Osteoblast (primary cell): Measurements from ENCODE around the gene FAM50B. TPM values are rescaled to one million over a fixed set of nuclear protein-coding genes. Genes with fewer than 3 reads are reported as not detected.
A peak's percentile ranks its signal among the peaks of the same experiment; 100 is the strongest.

Source experiments
- DNase-seq: peaks from one replicate; pipeline ENCODE4 v3.0.0; 2011; ENCODE audit warnings: low spot score, mixed read lengths; ENCODE audit not compliant: insufficient read length; ENCODE audit errors: missing footprints
- H2AFZ ChIP-seq: 2 replicates; pipeline ENCODE4 v1.6.0; 2011; ENCODE audit warnings: mild to moderate bottlenecking, low read length
- H3K27ac ChIP-seq: 2 replicates; pipeline ENCODE4 v1.5.1; 2011; ENCODE audit warnings: mild to moderate bottlenecking, low read depth, low read length, moderate library complexity
- H3K27me3 ChIP-seq: 2 replicates; pipeline ENCODE4 v1.6.0; 2012; ENCODE audit warnings: mild to moderate bottlenecking, control low read depth, inconsistent platforms, low read length, moderate library complexity; ENCODE audit not compliant: insufficient read depth
- H3K36me3 ChIP-seq: 2 replicates; pipeline ENCODE4 v1.5.1; 2011; ENCODE audit warnings: mild to moderate bottlenecking, low read length, control low read depth, moderate library complexity; ENCODE audit not compliant: insufficient read depth
- H3K4me1 ChIP-seq: 2 replicates; pipeline ENCODE4 v1.5.1; 2011; ENCODE audit warnings: mild to moderate bottlenecking, low read length, control low read depth, moderate library complexity; ENCODE audit not compliant: insufficient read depth
- H3K4me2 ChIP-seq: 2 replicates; pipeline ENCODE4 v1.6.0; 2011; ENCODE audit warnings: mild to moderate bottlenecking, low read length; ENCODE audit not compliant: insufficient read depth
- H3K4me3 ChIP-seq: fragments of 200-600 bp; sonication (generic); 3 replicates; pipeline ENCODE4 v1.5.1; 2012; ENCODE audit warnings: mild to moderate bottlenecking, low read length, inconsistent platforms; ENCODE audit not compliant: insufficient read depth
- H3K79me2 ChIP-seq: 2 replicates; pipeline ENCODE4 v1.6.0; 2012; ENCODE audit warnings: mild to moderate bottlenecking, low read length, control low read depth, inconsistent platforms; ENCODE audit not compliant: insufficient read depth
- H3K9me3 ChIP-seq: 2 replicates; pipeline ENCODE4 v1.5.1; 2011; ENCODE audit warnings: low read depth, low read length, control low read depth
- H4K20me1 ChIP-seq: 2 replicates; pipeline ENCODE4 v1.6.0; 2012; ENCODE audit warnings: mild to moderate bottlenecking, low read length, control low read depth; ENCODE audit not compliant: insufficient read depth
- total RNA-seq: library from RNA; depleted of rRNA; stranded (reverse); fragments of >200 nt; gene quantifications from 2 replicates; pipeline ENCODE4 v1.2.3, GENCODE V29; 2012
- TF ChIP-seq, protein P1 (sequence below): IDR thresholded peaks from 2 replicates; pipeline ENCODE4 v1.5.1; 2011; ENCODE audit warnings: mild to moderate bottlenecking, low read depth, low read length, moderate library complexity; ENCODE audit errors: extremely low read depth

FAM50B gene
- total RNA-seq, 1 donor: 8.0 TPM

DNA sequence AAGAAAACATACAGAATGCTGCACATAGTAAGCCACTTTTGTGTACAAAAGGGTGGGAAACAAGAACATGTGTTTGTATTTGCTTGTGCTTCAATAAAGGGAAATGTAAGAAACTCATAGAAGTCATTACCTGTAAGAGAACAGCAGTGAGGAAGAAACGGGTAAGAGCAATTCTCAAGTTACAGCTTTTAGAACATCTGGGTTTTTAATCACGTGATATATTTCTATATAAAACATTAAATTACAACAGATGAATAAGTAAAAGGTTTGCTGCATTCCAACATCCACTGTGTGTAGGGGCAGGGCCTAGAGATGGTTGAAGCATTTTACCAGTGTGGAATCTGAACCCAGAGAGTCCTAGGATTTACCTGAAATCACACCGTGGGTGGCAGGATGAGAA is 36.6 kb upstream of the FAM50B start:
- Histone ChIP-seq H3K4me2 (no peak overlapping the region), H3K9me3 (no peaks in the 10 kb centered on the region), H3K4me3 (no peak overlapping the region), H3K79me2 (no peaks in the 10 kb centered on the region), H3K4me1 (peaks cover 27% of the 10 kb centered on the region), H3K36me3 (no peaks in the 10 kb centered on the region), H3K27me3 (no peaks in the 10 kb centered on the region), H4K20me1 (no peaks in the 10 kb centered on the region), H3K27ac (no peak overlapping the region), H2AFZ (no peak overlapping the region)
- TF ChIP-seq, protein P1, sequence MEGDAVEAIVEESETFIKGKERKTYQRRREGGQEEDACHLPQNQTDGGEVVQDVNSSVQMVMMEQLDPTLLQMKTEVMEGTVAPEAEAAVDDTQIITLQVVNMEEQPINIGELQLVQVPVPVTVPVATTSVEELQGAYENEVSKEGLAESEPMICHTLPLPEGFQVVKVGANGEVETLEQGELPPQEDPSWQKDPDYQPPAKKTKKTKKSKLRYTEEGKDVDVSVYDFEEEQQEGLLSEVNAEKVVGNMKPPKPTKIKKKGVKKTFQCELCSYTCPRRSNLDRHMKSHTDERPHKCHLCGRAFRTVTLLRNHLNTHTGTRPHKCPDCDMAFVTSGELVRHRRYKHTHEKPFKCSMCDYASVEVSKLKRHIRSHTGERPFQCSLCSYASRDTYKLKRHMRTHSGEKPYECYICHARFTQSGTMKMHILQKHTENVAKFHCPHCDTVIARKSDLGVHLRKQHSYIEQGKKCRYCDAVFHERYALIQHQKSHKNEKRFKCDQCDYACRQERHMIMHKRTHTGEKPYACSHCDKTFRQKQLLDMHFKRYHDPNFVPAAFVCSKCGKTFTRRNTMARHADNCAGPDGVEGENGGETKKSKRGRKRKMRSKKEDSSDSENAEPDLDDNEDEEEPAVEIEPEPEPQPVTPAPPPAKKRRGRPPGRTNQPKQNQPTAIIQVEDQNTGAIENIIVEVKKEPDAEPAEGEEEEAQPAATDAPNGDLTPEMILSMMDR: no peak
- DNase-seq: no peak

DNA sequence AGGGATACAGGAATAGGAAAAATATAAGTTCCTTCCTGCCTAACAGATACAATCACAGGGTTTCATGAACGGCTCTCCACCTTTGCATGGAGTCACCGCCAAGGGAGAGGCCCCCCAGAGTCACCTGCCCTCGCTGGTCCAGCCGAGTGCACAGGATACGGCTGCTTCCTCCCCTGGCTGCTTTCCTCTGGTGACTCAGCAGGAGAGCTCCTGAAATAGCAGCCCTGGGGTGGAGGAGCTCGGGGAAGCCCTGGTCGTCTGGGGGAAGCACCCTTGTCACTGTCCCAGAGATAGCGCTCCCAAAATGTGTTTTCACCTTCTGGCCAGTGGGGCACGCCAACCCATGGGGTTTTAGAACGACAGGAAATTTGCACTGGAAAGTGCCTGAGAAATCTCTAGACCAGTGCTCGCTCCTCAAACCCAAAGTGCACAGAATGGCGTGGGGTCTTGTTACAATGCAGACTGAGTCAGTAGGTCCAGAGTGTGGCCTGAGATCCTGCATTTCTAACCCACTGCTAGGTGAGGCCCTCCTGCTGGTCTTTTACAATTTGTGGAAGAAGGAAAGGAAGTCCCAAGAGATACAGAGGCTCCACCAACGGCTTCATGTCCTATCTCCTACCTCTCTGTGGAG is 35.9 kb upstream of the FAM50B start:
- H3K27ac ChIP-seq: no peak overlapping the region
- peak overlapping the region; percentile 41 for H3K4me2 ChIP-seq
- TF ChIP-seq, protein P1: no peak
- H3K4me1 ChIP-seq: peaks cover 22% of the 10 kb centered on the region
- peak; percentile 92 for DNase-seq
- no peaks in the 10 kb centered on the region for H4K20me1 ChIP-seq
- no peak overlapping the region for H3K4me3 ChIP-seq
- H3K36me3 ChIP-seq: no peaks in the 10 kb centered on the region
- no peaks in the 10 kb centered on the region for H3K27me3 ChIP-seq
- H2AFZ ChIP-seq: no peak overlapping the region
- H3K79me2 ChIP-seq: no peaks in the 10 kb centered on the region
- no peaks in the 10 kb centered on the region for H3K9me3 ChIP-seq

DNA sequence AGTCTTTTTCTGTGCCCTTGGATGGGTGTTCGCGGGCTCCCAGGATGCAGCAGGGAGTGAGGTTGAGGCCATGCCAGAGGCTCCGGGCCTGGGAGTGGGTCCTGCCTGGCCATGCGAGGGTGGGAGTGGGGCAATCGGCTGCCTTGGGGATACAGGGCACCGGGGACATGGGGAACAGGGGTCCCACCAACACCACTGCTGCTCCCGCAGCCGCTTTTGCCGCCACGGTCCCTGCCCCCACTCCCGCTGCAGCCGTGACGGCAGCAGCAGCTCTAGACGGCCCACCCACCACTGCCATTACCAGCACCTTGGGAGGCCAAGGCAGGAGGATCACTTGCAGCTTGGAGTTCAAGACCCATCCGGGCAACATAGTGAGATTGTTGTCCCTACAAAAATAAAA is 35.3 kb upstream of the FAM50B start:
- Histone ChIP-seq H3K4me1 (peaks cover 15% of the 10 kb centered on the region), H3K27ac (no peak overlapping the region), H3K4me3 (no peak overlapping the region), H4K20me1 (no peaks in the 10 kb centered on the region), H3K36me3 (no peaks in the 10 kb centered on the region), H3K4me2 (no peak overlapping the region), H2AFZ (no peak overlapping the region), H3K27me3 (no peaks in the 10 kb centered on the region), H3K9me3 (no peaks in the 10 kb centered on the region), H3K79me2 (no peaks in the 10 kb centered on the region)
- DNase-seq: no peak
- TF ChIP-seq, protein P1: no peak

DNA sequence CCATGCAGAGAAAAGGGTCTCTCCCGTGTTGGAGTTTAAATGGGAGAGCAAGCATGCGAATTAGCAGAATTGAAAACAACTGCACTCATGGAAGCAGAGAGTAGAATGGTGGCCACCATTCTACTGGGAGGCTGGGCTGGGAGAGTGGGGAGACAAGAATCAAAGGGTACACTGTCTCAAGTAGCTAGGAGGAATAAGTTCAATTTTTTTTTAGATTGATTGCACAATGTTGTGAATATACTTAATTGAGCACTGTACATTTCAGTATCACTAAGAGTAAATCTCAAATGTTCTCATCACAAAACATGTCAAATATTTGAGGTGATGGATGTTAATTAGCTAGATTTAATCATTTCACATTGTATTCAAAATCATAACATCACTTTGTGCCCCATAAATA is 34.6 kb upstream of the FAM50B start:
- no peak overlapping the region for H3K4me2 ChIP-seq
- H3K27ac ChIP-seq: no peak overlapping the region
- H3K27me3 ChIP-seq: no peaks in the 10 kb centered on the region
- H3K79me2 ChIP-seq: no peaks in the 10 kb centered on the region
- H2AFZ ChIP-seq: no peak overlapping the region
- no peaks in the 10 kb centered on the region for H3K36me3 ChIP-seq
- peaks cover 9% of the 10 kb centered on the region for H3K4me1 ChIP-seq
- H3K4me3 ChIP-seq: no peak overlapping the region
- H4K20me1 ChIP-seq: no peaks in the 10 kb centered on the region
- H3K9me3 ChIP-seq: no peaks in the 10 kb centered on the region
- no peak for DNase-seq
- TF ChIP-seq, protein P1: no peak
